ENCODE data around the gene RBMS1. TPM values are rescaled to one million over a fixed set of nuclear protein-coding genes. Genes with fewer than 3 reads are reported as not detected.

The RBMS1 gene
- total and polyA plus RNA-seq, 2 of the 13 experiments (the other 11 are each of a cell fraction or from before 2014, with no cell fraction given) = 55.5 to 110 TPM

DNA sequence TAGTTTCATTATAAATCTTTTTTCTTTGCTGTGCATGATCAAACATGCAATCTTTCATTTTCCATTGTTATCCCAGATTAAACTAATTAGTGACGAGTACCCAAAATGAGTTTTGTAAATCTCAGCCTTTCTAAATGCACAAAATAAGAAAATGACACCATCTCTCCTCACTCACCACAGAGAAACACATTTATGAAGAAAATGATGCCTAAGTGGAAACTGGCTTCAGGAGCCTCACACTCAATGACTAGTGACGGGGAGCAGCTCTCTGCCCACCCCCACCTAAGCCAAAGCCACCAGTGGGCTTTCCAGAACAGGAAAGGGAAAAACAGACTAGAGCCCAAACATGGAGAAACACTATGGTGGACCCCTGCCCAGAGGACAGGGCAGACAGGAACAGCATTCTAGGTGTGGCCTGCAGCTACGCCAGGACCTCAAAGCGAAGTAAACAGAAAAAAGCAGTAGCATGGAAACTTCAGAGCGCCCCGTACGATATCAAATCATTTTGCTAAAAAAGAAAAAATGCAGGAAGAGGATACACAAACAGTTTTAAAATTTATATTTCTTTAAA is 113.5 kb downstream of the RBMS1 start:
- no TSS peak for BruUV-seq (replicated peaks)
- FAIRE-seq (no peak), ATAC-seq (no peak), DNase-seq (ENCODE audit: low spot score) (no peak)
- ChIA-PET POLR2A (no interaction called here), CTCF (ENCODE audit: low intra/inter-chr PET ratio, low total read pairs) (no interaction called here)
- Histone ChIP-seq H3K4me3 (replicated peaks in 1 of 3; ENCODE audit: insufficient read depth in 1 of 3, low read depth in 2 of 3, low read length in 3 of 3) (no peak overlapping the region), H3K9me3 (ENCODE audit: low read length) (no peaks in the 10 kb centered on the region), H4K20me1 (ENCODE audit: insufficient read depth, low read length) (peaks cover 20% of the 10 kb centered on the region), H3K27me3 (ENCODE audit: control insufficient read depth in 1 of 2, insufficient read depth in 2 of 2, low read length in 2 of 2) (no peaks in the 10 kb centered on the region), H3K36me3 (replicated peaks in 1 of 2; ENCODE audit: control insufficient read depth in 1 of 2, insufficient read depth in 2 of 2, low read length in 2 of 2) (no peaks in the 10 kb centered on the region; a peak in 1 of 5 replicates), H3K9ac (ENCODE audit: insufficient read depth, low read depth, low read length) (no peak overlapping the region), H3K4me1 (ENCODE audit: insufficient read depth, low read length) (no peaks in the 10 kb centered on the region; the same call in 1 of the 2 replicates), H3K4me2 (ENCODE audit: low read depth, low read length) (no peak overlapping the region), H2AFZ (ENCODE audit: low read length) (no peak overlapping the region), H3K27ac (ENCODE audit: extremely low read length, insufficient read depth, low read length) (no peak overlapping the region), H3K79me2 (ENCODE audit: insufficient read depth, low read length) (peaks cover 11% of the 10 kb centered on the region)
- intact Hi-C loops (cut with micrococcal nuclease; ENCODE audit: unreplicated experiment) = no loop called here
- 95% methylated on average over 7 of the region's 7 CpGs for WGBS (ENCODE audit: low lambda C conversion rate)
- TF ChIP-seq KAT7 (CRISPR knock-in tag; IDR thresholded peaks at IDR 0.05; ENCODE audit: borderline replicate concordance) (no peak), MAFF (IDR thresholded peaks at IDR 0.05; ENCODE audit: low read depth, low read length) (no peak), HNF4G (IDR thresholded peaks at IDR 0.05; ENCODE audit: borderline replicate concordance, low read depth, low read length) (no peak), HNF4G (CRISPR knock-in tag; IDR thresholded peaks at IDR 0.05; ENCODE audit: borderline replicate concordance, low read depth) (no peak), SSRP1 (CRISPR knock-in tag; IDR thresholded peaks at IDR 0.05) (no peak), ZNF256 (CRISPR knock-in tag; conservative IDR thresholded peaks at IDR 0.05) (no peak), RCOR2 (CRISPR knock-in tag; IDR thresholded peaks at IDR 0.05) (no peak), ZNF460 (CRISPR knock-in tag; IDR thresholded peaks at IDR 0.05; ENCODE audit: borderline replicate concordance) (no peak), GTF3A (CRISPR knock-in tag; conservative IDR thresholded peaks at IDR 0.05) (no peak), AKAP8 (CRISPR knock-in tag; IDR thresholded peaks at IDR 0.05) (no peak), ARNTL (CRISPR knock-in tag; IDR thresholded peaks at IDR 0.05) (no peak), CEBPG (CRISPR knock-in tag; IDR thresholded peaks at IDR 0.05) (no peak), MTF1 (CRISPR knock-in tag; IDR thresholded peaks at IDR 0.05) (no peak), ARNT2 (CRISPR knock-in tag; IDR thresholded peaks at IDR 0.05; ENCODE audit: low read depth) (no peak)
- TF ChIP-seq, protein P1, sequence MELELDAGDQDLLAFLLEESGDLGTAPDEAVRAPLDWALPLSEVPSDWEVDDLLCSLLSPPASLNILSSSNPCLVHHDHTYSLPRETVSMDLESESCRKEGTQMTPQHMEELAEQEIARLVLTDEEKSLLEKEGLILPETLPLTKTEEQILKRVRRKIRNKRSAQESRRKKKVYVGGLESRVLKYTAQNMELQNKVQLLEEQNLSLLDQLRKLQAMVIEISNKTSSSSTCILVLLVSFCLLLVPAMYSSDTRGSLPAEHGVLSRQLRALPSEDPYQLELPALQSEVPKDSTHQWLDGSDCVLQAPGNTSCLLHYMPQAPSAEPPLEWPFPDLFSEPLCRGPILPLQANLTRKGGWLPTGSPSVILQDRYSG (CRISPR knock-in tag; IDR thresholded peaks at IDR 0.05) = no peak
- TF ChIP-seq, protein P2, sequence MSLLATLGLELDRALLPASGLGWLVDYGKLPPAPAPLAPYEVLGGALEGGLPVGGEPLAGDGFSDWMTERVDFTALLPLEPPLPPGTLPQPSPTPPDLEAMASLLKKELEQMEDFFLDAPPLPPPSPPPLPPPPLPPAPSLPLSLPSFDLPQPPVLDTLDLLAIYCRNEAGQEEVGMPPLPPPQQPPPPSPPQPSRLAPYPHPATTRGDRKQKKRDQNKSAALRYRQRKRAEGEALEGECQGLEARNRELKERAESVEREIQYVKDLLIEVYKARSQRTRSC (CRISPR knock-in tag; IDR thresholded peaks at IDR 0.05; ENCODE audit: low read depth) = no peak
- TF ChIP-seq, protein P3, sequence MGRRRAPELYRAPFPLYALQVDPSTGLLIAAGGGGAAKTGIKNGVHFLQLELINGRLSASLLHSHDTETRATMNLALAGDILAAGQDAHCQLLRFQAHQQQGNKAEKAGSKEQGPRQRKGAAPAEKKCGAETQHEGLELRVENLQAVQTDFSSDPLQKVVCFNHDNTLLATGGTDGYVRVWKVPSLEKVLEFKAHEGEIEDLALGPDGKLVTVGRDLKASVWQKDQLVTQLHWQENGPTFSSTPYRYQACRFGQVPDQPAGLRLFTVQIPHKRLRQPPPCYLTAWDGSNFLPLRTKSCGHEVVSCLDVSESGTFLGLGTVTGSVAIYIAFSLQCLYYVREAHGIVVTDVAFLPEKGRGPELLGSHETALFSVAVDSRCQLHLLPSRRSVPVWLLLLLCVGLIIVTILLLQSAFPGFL (CRISPR knock-in tag; IDR thresholded peaks at IDR 0.05) = no peak
- in situ Hi-C loops (cut with HindIII; ENCODE audit: extremely low pct_ligation_motif_present, low pct_unique_long_range_greater_than_20kb) = no loop called here

Measured in HepG2 (cell line).